ENCODE measurements around the gene AXIN2. TPM values are rescaled to one million over a fixed set of nuclear protein-coding genes. Genes with fewer than 3 reads are reported as not detected.
"Not testable (repeated sequence)": the region's sequence is repeated elsewhere in the genome, so short reads cannot be mapped to it uniquely, and the experiment has no call there.

Gene AXIN2
- polyA plus RNA-seq, 1 donor, result 19.4 TPM

DNA sequence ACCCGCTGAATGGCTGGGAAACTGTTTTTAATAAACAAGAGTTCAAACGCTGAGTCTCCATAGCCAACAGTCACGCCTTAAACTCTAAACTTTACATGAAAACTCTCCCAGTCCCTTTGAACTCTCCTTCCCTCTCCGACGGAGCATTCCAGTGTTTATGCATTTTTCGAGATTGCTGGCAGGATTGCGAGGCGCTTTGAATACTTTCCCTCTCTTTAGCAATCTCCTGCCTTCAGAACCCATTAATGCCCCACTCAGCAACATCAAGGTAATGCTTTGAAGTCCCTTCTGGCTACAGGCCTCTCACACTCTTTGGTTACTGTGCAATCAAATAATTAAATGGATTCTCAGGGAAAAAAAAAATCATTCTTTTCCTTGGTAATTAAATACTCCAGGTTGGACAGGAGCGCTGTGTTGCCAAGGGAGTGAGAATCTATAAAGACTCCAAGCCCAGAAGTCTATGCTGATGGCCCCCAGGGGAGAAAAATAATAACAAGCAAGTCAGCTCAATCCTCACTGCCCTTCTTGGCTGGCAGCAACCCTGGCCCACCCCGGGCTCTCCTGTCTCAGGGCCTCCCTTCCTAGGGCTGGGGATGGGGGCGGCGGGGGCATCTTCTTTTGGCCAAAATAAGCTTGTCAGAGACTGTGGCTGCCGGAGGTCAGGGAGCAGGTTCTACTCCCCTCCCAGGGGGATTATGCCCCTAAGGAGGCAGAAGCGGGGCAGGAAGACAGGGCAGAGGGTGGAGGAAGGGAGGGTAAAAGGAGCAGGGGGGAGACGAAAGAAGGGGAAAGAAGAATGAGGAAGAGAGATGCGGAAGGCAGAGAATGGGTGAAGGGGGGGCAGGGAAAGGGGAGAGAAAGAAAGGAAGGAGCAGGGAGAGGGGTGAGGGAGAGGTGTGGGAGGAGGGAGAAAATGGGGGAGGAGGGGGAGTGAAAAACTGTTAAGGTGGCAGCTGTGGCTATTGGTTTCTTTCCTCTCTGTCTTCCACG, 45.2 kb downstream of the AXIN2 start:
- peak; percentile 23 for DNase-seq

DNA sequence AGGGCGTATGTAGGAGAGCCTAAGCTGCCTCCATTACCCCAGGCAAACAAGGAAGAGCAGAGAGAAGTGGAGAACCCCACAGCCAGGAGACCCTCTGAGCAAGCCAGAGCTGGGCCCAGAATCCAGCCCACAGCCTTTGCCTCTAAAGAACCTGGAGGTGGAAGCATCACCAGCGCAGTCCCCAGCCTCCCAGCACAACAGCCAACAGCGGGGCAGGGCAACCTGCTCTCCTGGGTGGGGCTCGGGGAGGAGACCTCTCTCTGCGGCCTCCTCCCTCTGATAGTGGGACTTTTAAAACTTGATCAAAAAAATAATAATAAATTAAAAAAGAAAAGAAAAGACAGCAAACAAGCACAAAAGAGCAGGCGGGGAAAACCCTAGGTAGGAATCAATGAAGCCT, 45.9 kb downstream of the AXIN2 start:
- DNase-seq, result no peak

DNA sequence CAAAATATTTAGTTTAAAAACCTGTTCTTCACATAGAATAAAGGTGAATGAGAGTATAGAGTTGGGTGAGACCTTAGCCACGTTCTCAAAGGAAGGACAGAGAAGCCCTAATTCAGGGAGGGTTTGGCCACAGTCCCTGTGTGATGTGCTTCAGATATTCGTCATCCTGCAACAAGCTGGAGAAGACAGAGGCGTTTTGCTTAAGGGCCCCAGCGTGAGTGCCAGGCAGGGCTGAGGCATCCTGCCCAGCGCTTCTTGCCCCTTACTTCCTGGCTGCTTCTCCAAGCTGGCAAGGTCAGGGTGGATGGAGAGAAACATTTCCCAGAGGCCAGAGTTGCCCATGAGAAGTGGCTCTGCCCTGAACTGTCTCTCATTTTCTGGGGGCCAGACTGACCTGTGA, 46.9 kb downstream of the AXIN2 start:
- DNase-seq, result no peak

DNA sequence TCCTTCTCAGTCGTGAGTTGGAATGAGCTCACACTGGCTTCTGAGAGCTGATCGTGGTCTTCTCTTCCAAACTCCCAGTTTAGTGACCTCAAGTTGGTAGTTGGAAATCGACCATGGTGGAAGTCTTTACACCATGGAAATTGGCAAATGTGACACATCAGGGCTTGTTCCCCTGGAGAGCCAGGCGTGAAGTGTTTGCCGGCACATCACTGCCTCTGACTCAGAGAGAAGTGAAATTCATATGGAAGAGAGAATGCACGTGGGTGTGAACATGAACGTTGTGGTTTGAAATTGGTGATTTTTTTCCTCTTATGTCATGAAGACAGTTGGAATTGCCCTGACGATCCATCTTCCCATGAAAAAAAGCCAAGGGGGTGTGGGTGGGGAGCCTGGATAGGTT, 47.4 kb downstream of the AXIN2 start:
- DNase-seq, result no peak

DNA sequence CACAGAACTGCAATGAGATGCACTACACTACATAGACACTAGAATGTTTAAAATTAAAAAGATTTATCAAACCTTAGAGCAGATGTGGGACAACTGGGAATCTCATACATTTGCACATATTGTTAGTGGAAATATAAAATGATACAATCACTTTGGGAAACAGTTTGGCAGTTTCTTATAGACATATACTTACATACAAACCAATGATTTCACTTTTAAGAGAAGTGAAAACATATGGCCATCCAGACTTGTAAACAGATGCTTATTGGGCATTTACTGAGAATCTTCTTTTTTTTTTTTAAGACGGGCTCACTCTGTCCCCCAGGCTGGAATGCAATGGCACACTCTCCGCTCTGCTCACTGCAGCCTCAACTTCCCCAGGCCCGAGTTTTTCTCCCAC, 50.1 kb downstream of the AXIN2 start:
- DNase-seq, result no peak

DNA sequence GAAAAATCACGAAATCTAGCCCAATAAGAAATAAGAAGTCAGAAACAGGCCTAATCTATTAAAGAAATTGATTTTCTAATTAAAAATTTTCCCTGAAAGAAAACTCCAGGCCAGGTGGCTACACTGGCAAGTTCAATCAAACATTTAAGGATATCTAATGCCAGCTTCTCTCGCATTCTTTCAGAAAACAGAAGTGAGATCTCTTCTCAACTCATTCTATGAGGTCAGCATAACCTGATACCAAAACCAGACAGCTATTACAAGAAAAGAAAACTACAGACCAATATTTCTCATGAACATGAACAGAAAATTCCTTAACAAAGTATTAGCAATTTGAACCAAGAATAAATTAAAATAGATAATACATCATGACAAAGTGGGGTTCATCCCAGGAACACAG, 52.4 kb downstream of the AXIN2 start:
- no peak for DNase-seq

DNA sequence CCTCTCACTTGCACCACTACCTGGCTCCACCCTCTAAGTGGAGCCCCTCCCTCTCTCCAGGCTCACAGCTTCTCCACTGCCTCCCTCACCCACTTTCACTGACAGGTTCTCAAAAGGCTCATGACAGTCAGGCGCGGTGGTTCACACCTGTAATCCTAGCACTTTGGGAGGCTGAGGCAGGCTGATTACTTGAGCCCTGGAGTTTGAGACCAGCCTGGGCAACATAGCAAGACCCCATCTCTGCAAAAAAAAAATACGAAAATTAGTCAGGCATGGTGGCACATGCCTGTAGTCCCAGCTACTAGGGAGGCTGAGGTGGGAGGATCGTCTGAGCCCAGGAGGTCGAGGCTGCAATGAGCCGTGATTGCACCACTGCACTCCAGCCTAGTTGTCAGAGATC, 56.8 kb downstream of the AXIN2 start:
- DNase-seq, result not testable (repeated sequence)

DNA sequence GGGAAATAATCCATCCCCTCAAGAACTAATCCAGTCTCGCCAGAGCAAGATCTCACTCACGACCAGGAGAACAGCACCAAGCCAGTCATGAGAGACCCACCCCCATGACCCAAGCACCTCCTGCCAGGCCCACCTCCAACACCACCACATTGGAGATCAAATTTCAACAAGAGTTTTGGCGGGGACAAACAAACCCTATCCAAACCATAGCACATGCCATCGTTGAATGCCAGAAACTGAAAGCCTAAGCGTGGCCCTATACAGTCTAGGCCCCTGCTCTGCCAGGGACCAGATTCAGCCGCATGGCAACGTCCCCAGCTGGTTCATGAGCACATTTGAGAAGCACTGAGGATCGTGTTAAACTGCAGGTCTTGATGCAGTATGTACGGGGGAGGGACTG, 57.3 kb downstream of the AXIN2 start:
- DNase-seq, result no peak

DNA sequence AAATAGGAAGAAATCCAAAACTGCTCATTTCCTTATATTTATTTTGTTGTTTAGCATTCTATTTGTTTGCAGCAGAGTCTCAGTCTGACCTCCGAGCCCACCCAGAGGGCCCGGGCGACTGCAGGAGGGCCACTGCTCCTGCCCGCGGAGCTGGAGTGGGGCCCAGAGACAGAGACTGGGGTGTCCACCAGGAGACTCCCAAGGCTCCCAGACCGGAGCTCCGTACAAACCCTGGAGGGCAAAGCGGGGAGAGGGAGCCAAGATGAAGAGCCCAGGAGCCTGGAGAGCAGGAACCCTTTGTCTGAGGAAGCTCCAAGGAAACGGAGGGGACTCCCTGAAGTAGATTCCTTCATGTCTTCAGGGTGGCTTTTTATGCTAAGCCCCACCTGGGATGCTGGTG, 57.9 kb downstream of the AXIN2 start:
- DNase-seq, result no peak

DNA sequence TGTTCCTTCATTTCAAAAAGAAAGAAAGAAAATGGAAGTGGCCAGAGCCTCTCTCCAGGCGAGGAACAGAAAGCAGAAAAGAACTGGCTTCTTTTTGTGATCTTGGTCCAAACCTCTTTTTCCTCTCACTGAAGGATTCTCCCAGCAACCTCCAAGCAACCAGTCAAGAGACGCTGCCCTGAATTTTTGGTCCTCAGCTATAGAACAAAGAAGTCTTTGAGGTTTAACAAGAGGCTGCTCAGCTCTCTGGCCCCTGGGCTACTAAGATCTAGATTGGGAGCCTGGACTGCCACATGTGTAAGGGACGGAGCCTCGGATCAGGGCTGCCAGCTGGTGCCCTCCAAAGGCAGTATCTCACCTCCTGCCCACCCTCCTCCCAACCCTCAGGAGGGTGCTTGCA, 62.6 kb downstream of the AXIN2 start:
- DNase-seq, result no peak

DNA sequence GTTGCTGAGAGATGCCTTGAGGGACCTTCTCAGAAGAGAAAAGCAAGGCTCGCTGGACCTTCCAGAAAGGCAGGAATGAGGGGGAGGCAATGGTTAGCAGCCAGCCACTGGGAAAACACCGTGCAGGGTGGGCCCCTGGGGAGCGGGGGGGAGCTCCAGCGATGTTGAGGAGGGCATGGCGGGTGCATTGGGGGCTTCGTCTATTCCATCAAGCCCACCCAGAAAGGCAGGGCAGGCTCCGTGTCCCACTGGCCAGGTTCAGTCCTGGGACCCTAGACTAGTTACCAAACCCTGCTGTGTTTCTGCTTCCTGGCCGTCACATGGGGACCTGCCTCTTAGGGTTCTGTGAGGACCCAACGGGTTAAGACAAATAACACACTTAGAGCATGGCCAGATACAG, 64.6 kb downstream of the AXIN2 start:
- DNase-seq, result no peak

DNA sequence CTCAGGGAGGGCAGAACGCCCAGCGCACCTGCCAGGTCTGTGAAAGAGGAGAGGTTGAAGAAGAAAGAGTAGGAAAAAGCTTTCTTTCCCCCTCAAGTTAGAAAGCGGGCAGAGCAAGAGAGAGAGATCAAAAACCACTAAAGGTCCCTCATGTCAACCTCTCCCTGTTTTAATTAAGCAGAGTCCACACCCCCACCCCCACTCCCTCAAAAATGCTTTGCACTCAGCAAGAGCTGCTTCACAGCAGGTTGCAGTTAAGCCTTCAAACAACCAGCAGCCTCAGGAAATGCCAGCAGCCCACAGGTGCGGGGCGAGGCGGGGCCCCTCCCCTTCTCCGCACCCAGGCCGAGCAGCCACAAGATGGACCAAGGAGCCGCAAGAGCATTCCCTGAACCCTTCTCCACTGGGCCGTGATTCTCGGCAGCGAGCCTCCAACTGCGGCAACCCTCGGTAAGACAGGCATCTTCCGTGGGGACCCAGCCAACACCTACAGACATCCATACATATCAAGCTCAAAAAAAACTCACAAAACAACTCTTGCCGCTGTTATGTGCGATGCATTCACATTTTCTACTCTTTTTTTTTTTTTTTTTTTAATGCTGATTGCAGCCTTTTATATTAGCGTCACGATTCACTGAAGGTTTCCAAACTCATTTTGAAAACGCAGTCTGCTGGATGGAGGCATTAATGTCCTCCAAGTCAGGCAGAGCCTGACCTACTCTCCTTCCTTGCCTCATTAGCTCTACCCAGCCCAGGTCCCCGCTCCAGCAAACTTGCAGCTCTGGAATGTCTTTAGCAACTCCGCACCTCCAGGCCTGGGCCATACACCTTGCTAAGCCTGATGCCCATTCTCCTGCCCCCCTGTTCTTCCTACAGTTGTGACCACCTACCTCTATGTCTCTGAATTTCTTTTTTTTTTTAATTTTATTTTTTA, 66.1 kb downstream of the AXIN2 start:
- DNase-seq, result no peak

DNA sequence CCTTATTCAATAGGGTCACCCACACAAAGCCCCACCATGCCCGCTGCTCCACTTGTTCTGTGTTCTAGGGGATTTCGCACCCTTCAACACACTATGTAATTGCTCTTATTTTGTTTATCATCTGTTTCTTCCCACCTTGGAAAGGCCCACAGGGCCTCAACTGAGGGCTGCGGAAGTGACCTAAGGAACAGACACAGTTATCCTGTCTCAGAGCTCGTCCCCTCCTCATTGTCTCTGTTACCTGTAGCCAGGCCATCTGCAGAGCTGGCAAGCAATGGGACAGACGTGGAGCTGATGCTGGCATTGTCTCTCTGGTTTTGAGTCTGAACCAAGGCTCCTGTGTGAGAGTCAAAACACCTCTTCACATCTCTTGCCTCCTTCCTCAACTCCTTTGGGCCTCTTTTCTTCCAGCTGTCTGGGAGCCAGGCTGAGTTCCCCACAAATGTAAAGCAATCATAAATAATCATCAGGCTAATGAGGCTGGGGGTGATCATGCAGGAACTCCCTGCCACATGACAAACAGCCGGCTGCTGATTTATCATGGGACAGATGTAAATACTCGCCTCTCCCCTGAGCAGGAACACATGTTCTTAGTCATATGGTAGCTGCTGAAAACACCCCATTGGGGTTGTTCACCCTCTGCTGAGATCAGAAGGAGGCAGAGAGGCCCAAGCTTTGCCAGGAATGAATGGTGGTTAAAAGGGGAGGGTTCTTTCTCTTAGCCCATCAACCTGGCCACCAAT, 71.9 kb downstream of the AXIN2 start:
- no peak for DNase-seq

DNA sequence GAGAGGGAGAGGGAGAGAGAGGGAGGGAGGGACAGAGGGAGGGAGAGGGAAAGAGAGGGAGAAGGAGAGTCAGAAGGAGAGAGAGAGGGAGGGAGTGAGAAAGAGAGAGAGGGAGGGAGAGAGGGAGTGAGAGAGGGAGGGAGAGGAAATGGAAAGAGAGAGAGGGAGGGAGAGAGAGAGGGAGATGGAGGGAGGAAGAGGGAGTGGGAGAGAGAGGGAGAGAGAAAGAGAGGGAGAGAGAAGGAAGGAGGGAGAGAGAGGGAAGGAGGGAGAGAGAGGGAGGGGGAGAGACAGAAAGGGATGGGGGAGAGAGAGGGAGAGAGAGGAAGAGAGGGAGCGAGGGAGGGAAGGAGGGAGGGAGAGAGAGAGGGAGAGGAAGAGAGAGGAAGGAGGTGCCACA, 72.8 kb downstream of the AXIN2 start:
- no peak for DNase-seq

DNA sequence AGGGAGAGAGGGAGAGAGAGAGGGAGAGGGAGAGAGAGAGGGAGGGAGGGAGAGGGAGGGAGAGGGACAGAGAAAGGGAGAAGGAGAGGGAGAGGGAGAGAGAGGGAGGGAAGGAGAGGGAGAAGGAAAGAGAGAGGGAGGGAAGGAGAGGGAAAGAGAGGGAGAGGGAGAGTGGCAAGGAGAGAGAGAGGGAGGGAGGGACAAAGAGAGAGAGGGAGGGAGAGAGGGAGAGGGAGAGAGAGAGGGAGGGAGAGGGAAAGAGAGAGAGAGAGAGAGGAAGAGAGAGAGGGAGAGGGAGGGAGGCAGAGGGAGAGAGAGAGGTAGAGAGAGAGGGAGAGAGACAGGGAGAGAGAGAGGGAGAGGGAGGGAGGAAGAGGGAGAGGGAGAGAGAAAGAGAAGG, 73.5 kb downstream of the AXIN2 start:
- DNase-seq, result no peak

DNA sequence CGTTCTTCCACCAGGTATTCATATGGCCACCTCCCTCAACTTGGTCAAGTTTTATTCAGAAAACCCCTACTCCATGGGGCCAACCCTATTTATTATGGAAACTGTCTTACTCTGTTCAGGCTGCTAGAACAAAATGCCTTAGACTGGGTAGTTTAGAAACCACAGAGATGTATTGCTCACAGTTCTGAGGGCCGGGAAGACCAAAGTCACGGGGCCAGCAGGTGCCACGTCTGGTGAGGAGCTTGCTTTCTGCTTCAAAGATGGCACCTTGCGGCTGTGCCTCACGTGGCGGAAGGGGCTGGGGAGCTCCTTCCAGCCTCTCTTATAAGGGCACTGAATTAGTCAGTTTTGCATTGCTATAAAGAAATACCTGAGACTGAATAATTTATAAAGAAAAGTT, 74.3 kb downstream of the AXIN2 start:
- DNase-seq, result no peak

DNA sequence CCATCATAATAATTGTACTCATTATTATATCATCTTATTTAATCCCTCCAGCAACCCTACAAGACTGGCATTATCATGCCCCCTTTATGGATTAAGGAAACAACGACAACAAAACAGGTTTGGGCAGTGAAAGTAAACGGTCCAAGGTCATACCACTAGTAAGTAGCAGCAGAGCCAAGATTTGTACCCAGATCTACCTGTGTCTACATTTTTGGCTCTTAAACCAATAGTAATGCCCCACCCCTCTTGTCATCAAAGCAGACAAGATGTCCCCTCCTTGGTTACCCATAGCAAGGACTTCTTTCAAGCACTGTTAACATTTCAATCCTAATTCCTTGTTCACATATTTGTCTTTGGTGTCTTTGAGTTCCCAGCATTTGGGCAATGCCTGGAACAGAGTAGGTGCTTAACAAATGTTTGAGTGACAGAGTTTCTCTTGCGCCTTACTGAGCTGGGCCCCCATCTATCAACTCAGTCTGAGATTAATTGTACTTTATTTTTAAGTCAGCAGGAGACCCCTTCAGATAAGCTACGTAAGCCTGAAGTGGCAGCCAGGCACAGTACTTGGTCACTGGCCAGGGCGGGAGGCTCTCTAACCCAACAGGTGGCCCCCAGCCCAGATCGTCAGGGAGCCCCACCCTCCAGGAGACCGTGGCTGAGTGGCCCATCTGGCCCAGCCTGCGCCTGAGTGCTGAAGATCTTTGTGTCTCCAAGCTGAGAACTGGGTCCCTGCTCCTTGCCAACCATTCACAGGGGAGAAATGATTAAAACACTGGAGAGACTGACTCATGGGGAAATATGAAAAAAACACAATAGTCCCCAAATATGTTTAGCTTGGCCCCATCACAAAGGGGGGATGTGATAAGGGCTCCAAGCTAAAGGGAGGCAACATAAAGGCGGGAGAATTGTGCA, 75.8 kb downstream of the AXIN2 start:
- DNase-seq, result no peak

DNA sequence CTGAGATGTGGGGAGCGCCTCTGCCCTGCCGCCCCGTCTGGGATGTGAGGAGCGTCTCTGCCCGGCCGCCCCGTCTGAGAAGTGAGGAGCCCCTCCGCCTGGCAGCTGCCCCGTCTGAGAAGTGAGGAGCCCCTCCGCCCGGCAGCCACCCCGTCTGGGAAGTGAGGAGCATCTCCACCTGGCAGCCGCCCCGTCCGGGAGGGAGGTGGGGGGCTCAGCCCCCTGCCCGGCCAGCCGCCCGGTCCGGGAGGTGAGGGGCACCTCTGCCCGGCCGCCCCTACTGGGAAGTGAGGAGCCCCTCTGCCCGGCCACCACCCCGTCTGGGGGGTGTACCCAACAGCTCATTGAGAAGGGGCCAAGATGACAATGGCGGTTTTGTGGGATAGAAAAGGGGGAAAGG, 77.0 kb downstream of the AXIN2 start:
- DNase-seq, result not testable (repeated sequence)

DNA sequence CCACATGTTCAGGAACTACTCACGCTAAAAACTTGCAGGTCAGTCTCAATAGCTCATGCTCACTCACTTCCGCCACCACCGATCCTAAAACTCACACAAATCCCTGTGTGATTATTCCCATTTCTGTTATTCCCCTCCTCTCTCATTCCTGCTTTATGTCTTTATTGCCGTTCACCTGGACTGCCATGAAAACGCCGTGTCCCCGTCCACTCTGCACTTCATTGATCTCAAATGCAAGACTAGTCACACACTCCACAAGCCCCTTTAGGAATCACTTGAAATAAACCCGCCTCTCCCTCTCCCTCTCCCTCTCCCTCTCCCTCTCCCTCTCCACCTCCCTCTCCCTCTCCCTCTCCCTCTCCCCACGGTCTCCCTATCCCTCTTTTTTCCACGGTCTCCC, 78.0 kb downstream of the AXIN2 start:
- no peak for DNase-seq

DNA sequence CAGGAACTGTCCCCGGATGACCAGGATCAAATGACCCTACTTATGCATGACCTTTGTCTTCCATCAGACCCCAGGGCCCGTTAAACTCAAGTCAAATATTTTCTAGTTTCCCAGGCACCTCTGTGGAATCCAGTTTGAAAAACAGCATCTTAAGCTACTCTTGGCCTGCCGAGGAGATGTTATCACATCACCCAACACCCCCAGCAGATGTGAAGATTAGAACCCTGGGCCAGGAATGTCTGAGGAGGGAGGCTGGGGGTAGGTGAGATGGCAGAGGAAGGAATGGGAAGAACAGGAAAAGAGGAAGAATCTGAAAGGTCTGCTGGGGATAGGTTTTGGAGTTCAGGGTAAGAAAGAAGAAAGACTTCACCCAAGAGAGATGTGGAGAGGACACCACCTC, 79.2 kb downstream of the AXIN2 start:
- DNase-seq, result no peak

DNA sequence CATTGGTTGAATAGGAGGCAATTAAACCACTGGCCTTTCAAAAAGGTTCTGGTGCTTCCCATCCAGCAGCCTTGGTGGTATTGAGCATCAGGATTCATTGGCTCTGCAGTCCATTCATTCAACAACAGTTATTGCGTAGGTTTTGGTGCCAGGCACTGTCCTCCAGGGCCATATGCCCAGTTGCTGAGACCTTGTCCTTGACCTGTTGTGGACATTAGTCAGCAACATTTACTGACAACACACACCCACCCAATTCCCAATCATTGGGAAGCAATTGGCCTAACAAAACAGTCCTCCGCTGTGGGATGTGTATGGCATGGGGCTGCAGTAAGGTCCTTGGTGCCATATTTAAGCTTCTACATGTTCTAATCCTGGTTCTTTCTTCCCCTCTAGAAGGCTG, 82.2 kb downstream of the AXIN2 start:
- no peak for DNase-seq

Measured in hindlimb muscle (tissue), 1 donor.